ENCODE results near the gene MPC1L.

DNA sequence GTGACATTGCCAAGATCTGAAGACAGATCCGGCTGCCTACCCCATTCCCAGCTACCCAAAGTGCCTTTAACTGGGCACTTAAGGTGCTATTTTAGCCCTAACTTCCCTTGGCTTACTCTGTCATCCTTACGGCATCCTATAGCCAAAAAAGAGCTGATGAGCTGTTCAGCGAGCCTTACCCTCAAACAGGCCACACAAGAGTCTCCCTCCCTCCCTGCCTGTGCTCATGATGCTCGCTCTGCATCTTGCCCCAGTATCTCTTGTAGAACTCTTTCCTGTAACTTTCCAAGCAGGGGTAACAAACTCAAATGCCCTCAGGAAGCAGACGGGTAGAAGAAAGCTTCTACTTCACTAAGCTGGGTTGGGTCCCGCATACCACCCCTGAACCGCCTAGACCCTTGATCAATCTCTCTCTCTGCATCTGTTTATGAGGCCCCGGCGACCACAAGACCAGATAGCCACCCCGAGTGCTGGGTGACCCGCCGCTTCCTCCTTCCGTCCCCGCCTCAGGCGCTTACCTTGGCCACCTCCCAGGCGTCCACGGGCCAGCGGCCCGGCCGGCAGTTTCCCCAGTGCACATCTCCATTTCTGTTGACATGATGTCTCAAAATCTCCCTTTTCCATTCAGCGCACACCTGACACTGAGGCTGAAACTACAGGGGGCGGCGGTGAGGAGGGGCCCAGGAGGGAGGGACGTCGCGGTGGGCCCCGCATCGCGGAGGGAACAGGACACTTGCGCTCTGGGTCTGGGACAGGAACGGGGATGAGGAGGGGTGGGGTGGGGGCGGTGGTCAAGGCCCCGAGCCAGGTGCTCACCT is 23.5 kb downstream of the MPC1L start:
- TF ChIP-seq, protein P1, sequence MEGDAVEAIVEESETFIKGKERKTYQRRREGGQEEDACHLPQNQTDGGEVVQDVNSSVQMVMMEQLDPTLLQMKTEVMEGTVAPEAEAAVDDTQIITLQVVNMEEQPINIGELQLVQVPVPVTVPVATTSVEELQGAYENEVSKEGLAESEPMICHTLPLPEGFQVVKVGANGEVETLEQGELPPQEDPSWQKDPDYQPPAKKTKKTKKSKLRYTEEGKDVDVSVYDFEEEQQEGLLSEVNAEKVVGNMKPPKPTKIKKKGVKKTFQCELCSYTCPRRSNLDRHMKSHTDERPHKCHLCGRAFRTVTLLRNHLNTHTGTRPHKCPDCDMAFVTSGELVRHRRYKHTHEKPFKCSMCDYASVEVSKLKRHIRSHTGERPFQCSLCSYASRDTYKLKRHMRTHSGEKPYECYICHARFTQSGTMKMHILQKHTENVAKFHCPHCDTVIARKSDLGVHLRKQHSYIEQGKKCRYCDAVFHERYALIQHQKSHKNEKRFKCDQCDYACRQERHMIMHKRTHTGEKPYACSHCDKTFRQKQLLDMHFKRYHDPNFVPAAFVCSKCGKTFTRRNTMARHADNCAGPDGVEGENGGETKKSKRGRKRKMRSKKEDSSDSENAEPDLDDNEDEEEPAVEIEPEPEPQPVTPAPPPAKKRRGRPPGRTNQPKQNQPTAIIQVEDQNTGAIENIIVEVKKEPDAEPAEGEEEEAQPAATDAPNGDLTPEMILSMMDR (IDR thresholded peaks at IDR 0.05) = no peak
- TF ChIP-seq POLR2A (IDR thresholded peaks at IDR 0.05) = no peak
